OCI-LY3 (cell line): ENCODE data around the gene ASMTL.

Source experiments
- CTCF ChIP-seq: fragments of 200-600, 300-600 bp; sonication (generic); IDR thresholded peaks from 2 replicates; pipeline ENCODE4 v1.5.1; 2014; ENCODE audit warnings: antibody characterized with exemption, low read length, low read depth
- EZH2phosphoT487 ChIP-seq: fragments of 200-600 bp; shearing (Covaris generic); IDR thresholded peaks from 2 replicates; pipeline ENCODE4 v1.6.1; 2018; ENCODE audit warnings: antibody characterized with exemption, mixed run types, low read depth

GRCh38 chrX:1450361-1451161 lies 2.1 kb downstream of the ASMTL start:
- no peak for TF ChIP-seq CTCF
- no peak for TF ChIP-seq EZH2phosphoT487
